Vagina (tissue), 2 donors: ENCODE data around the gene HTRA3.

Experiments
- CTCF ChIP-seq, 3 experiments: fragments of 450-650 bp in 2 of 3; fragments of 200-600 bp in 1 of 3; sonication (generic) in 1 of 3; IDR thresholded peaks; one replicate each; pipeline ENCODE4 v1.5.1; 2017 to 2019; ENCODE audit warnings: antibody characterized with exemption in 3 of 3, mild to moderate bottlenecking in 2 of 3, moderate library complexity in 2 of 3
- POLR2A ChIP-seq, 2 donors: fragments of 450-650 bp; IDR thresholded peaks; one replicate each; pipeline ENCODE4 v1.6.1; 2017; ENCODE audit warnings: antibody characterized with exemption in 2 of 2, mild to moderate bottlenecking in 2 of 2, moderate library complexity in 2 of 2

- TF ChIP-seq CTCF (IDR thresholded peaks at IDR 0.05): no peak
- TF ChIP-seq POLR2A (IDR thresholded peaks at IDR 0.05): no peak
Observed at GRCh38 chr4:8231551-8232049, 38.0 kb upstream of the HTRA3 start.
